ENCODE results near the gene ZNF830. TPM values are rescaled to one million over a fixed set of nuclear protein-coding genes. Genes with fewer than 3 reads are reported as not detected.
A peak's percentile ranks its signal among the peaks of the same experiment; 100 is the strongest.

ZNF830 gene
- total and polyA plus RNA-seq, 9 of the 15 experiments (the other 6 are each of a cell fraction or from before 2014, with no cell fraction given), result 13.1 to 28.7 (median 21.7) TPM

GRCh38 chr17:34981538-34982241, 20.4 kb downstream of the ZNF830 start (continued):
- peak; percentile 74 for TF ChIP-seq STAT5A (IDR thresholded peaks at IDR 0.05; ENCODE audit: borderline replicate concordance, low read length)
- TF ChIP-seq NR2C2 (CRISPR knock-in tag; IDR thresholded peaks at IDR 0.05), result no peak
- no peak for TF ChIP-seq NR2C2 (tag; IDR thresholded peaks at IDR 0.05)
- peak; percentile 75 for TF ChIP-seq JUND (IDR thresholded peaks at IDR 0.05; ENCODE audit: borderline replicate concordance, low read depth, low read length)
- TF ChIP-seq JUND (tag; IDR thresholded peaks at IDR 0.05; ENCODE audit: borderline replicate concordance, low read depth, low read length), result peak; percentile 52; the same call in 2 of the 3 replicates
- TF ChIP-seq MNT (conservative IDR thresholded peaks at IDR 0.05), result peak in 1 of 2 experiments; percentile 0; a peak in 1 of 4 replicates
- peak; percentile 59 for TF ChIP-seq NBN (IDR thresholded peaks at IDR 0.05; ENCODE audit: low read depth)
- TF ChIP-seq ETS1 (conservative IDR thresholded peaks at IDR 0.05; ENCODE audit: control insufficient read depth, low read depth, low read length), result no peak
- TF ChIP-seq ZNF197 (CRISPR knock-in tag; IDR thresholded peaks at IDR 0.05; ENCODE audit: low read depth), result 0 out of 2 replicates have a peak, but pooled peaks have one; percentile 28
- 0 out of 2 replicates have a peak, but pooled peaks have one; percentile 15 for TF ChIP-seq NFATC3 (IDR thresholded peaks at IDR 0.05)
- TF ChIP-seq FOSL1 (tag; conservative IDR thresholded peaks at IDR 0.05), result peak; percentile 59; the same call in 1 of the 2 replicates
- no peak for TF ChIP-seq ZNF75A (CRISPR knock-in tag; IDR thresholded peaks at IDR 0.05)
- TF ChIP-seq PML (IDR thresholded peaks at IDR 0.05; ENCODE audit: low read length), result 0 out of 2 replicates have a peak, but pooled peaks have one; percentile 60
- no peak for TF ChIP-seq BRF1 (IDR thresholded peaks at IDR 0.05; ENCODE audit: borderline replicate concordance, extremely low read depth, insufficient read length)
- TF ChIP-seq HDAC3 (IDR thresholded peaks at IDR 0.05; ENCODE audit: borderline replicate concordance, partially characterized antibody), result peak; percentile 70
- no peak for TF ChIP-seq GTF2E2 (tag; IDR thresholded peaks at IDR 0.05)
- peak; percentile 76; the same call in 1 of the 2 replicates for TF ChIP-seq ZNF589 (CRISPR knock-in tag; IDR thresholded peaks at IDR 0.05; ENCODE audit: low read depth)
- TF ChIP-seq SOX6 (IDR thresholded peaks at IDR 0.05), result peak; percentile 82
- TF ChIP-seq, protein P1, sequence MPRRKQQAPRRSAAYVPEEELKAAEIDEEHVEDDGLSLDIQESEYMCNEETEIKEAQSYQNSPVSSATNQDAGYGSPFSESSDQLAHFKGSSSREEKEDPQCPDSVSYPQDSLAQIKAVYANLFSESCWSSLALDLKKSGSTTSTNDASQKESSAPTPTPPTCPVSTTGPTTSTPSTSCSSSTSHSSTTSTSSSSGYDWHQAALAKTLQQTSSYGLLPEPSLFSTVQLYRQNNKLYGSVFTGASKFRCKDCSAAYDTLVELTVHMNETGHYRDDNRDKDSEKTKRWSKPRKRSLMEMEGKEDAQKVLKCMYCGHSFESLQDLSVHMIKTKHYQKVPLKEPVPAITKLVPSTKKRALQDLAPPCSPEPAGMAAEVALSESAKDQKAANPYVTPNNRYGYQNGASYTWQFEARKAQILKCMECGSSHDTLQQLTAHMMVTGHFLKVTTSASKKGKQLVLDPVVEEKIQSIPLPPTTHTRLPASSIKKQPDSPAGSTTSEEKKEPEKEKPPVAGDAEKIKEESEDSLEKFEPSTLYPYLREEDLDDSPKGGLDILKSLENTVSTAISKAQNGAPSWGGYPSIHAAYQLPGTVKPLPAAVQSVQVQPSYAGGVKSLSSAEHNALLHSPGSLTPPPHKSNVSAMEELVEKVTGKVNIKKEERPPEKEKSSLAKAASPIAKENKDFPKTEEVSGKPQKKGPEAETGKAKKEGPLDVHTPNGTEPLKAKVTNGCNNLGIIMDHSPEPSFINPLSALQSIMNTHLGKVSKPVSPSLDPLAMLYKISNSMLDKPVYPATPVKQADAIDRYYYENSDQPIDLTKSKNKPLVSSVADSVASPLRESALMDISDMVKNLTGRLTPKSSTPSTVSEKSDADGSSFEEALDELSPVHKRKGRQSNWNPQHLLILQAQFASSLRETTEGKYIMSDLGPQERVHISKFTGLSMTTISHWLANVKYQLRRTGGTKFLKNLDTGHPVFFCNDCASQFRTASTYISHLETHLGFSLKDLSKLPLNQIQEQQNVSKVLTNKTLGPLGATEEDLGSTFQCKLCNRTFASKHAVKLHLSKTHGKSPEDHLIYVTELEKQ (CRISPR knock-in tag; IDR thresholded peaks at IDR 0.05), result no peak
- no peak for TF ChIP-seq CCAR2 (IDR thresholded peaks at IDR 0.05; ENCODE audit: low read depth, low read length)
- TF ChIP-seq DACH1 (IDR thresholded peaks at IDR 0.05; ENCODE audit: partially characterized antibody), result peak; percentile 89
- TF ChIP-seq, protein P2, sequence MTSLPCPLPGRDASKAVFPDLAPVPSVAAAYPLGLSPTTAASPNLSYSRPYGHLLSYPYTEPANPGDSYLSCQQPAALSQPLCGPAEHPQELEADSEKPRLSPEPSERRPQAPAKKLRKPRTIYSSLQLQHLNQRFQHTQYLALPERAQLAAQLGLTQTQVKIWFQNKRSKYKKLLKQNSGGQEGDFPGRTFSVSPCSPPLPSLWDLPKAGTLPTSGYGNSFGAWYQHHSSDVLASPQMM (CRISPR knock-in tag; IDR thresholded peaks at IDR 0.05), result no peak
- TF ChIP-seq RNF2 (IDR thresholded peaks at IDR 0.05), result peak; percentile 77

Measured in K562 (cell line).